Measurements from ENCODE around the gene ARHGEF17.

The ARHGEF17 gene

DNA sequence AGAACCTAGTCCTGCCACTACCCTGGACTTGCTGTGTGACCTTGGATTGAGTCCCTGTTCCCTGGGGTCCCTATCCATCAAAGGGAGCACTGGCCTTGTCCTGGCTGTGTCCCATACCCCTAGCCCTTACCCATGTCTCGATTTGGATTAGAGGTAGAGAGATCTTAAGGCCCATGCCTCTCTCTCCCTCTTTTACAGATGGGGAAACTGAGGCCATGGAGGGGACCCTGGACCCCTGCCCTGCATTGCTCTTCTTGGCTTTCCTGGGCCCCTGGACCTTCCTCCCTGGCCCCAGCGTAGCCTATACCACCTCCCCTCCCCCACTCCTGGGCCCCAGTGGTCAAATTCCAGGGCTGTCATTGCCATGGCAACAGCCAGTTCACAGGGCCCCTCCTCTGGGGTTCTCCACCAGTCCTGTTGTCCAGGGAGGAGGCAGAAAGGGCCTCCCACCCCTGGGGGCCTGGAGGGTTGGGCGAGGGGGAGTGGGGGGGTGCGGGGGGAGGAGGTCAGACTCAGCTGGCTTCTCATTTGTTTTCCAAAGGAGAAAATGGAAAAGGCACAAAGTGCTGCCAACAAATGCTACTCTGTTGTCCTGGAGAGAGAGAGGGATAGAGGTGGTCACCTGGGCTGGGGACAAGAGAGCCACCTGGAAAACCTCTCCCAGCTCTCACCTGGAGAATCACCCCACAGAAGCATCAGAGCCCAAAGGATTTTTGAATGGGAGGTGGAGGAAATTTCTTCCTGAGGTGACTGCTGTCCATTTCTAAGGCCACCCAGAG, 23.3 kb downstream of the ARHGEF17 start:
- peak; percentile 89 for DNase-seq (ENCODE audit: low read depth, low spot score)

DNA sequence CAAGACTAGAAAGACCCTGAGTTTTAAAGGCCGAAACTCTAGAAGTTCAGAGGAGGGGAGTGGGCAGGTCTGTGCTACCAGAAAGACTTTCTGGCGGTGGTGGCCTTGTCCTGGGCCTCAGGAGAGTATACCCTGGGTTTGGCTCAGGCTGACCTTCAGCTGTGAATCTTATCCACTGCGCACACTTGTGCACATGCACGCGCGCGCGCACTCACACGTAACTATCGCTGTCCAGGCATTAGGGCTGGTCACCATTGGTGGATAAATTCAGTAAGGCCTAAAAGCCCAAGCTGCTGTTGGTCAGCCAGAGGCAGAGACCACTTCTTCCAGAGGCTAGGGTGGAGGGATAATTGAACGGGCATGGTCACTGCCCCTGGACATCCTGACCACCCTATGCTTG, 25.1 kb downstream of the ARHGEF17 start:
- DNase-seq (ENCODE audit: low read depth, low spot score) = no peak

DNA sequence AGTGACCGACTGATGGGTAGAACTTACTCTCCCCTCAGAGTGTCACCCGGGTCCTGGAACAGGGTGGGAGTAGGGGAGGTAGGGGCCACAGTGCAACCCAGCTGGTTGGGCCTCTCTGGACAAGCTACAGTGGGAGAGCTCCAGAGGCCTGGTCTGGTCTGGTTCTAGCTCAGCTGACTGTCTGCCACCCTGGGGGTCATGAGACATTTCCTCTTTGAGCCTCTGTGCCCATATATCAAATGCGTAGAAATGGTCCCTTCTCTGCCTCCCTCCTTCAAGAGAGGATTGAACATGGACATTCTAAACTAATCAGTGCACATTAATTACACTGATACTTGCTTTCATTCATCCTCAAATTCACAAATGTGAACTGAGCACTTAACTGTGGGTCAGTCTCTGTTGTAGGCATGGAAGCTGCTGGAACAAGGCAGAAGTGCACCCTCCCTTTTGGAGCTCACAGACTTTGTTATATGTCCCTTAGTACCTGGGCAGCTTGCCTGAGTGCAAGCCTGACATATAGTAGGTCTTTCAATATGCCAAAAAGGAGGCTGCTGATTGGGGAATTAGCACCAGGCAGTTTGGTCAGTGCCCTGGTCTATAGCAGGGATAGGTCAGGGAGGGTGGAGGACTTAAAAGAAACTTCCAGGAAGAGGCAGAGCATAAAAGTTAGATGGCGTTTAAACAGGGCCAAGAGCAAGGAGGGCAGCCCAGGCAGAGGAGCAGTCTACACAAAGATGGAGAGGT, 25.7 kb downstream of the ARHGEF17 start:
- no peak for DNase-seq (ENCODE audit: low read depth, low spot score)

DNA sequence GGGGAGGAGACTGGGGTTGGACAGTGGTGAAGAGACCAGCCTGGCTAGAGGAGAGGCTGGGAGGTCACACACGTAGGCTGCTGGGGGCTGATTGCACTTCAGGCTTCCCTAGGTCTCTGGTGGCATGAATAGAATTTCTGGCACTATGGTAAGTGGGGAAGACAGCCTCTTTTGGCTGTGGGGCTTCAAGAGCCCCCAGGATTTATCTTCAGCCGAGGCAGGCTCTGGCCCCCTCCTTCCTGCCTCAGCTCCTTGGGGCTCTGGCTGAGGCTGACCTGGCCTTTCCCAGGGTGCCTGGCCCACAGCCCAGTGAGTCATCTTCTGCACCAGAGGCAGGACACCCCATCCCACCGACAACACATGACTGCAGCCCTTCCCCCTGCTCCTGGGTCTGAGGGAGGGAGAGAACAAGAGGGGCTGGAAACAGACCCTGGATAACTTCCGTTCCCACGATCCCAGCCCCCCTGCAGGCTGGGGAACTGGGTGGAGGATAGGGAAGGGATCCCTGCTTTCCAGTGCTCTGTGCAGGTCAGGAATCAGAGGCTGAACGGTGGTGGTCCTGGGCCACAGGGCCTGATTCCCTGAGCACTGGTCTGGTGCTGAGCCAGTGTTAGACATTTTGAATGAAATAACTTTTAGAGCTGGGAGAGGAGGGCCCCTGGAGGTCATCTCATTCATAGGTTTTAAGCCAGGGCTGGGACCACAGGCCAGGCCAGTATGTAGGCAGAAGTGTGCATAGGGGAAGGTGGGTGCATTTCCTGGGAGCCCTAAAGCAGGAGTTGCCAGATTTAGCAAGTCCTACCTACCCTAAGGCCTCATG, 26.5 kb downstream of the ARHGEF17 start:
- DNase-seq (ENCODE audit: low read depth, low spot score) = peak; percentile 86

DNA sequence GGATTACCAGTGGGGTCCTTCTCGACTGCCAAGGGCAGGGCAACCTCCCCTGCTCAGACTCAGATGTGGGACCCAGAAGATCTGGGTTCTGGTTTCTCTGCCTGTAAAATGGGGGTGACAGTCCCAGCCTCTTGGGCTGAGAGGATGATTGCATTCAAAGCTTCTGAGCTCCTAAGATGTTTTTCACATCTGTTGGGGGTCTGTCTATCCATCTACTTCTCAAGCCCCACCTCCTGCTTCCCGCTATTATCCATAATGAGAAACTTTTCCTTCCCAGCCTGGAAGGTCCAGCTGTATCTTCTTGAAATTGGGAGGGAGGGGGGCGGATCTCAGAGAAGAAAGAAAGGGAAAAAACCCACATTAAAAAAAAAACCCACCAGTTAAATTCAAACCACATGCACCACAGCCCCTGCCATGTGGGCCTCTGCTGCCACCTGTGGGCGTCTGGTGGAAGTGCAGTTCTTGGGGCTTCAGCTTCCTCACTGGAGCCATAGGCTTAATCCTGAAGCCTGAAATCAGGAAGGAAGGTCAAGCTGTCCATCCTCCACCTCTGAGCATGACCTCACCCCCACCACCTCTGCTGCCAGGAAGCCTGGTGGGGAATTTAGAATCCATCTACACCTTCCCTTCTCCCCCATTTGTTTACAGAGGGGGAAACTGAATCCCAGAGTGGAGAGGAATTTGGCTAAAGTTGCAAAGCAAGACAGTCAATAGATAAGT, 27.3 kb downstream of the ARHGEF17 start:
- DNase-seq (ENCODE audit: low read depth, low spot score) = peak; percentile 94

DNA sequence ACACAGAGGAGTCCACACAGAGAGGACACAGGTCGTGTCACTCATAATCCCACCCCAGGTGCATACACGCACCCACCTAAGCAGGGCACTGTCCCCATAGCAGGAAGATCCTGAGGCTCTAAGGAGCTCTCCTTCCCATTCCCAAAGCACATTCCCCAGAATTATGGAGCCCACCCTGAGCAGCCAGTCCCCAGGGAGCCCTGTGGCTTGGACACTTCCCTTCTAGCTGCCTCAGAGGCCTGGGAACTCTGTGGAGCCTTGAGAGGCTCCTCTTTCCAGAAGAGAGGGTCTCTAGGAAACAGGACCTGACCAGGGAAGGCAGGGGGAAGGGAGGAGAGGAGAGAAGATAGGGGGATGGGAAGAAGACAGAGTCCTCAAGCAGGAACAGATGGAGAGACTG, 29.8 kb downstream of the ARHGEF17 start:
- DNase-seq (ENCODE audit: low read depth, low spot score) = no peak

DNA sequence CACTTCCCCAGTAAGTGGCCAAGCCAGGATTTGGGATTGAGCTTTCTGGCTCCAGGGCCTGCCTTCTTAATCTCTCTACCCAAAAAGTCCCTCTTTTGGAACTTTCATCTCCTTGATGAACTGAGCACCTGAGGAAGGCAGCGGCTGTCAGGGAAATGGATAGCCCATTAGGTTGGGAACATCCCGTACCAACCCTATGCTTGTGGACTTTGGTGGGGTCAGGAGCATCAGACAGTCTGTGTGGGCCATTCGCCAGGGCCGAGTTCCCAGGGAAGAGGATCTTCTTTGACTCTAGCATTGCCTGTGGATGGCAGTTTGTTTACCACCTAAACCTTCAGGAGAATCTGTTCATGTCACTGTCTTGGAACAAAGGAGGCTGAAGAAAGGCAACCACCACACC, 30.2 kb downstream of the ARHGEF17 start:
- DNase-seq (ENCODE audit: low read depth, low spot score) = no peak

DNA sequence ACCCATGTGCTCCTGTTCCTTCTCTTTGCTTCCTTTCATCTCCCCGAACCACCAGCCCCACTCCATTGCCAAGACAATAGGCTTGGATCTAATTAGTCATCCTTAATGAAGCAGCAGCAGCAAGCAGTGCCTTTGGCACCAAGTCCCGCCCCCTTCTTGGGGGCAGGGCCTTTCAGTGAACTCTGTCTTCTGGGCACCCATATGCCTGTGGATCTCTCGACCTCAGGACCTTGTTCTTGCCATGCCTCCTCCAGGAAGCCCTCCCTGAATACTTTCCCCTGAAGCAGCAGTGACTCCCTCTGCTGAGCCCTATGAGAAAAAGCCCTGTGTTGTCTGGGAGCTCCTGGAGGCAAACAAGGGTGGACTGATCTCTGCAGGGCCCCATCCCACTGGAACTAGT, 32.1 kb downstream of the ARHGEF17 start:
- DNase-seq (ENCODE audit: low read depth, low spot score) = no peak

DNA sequence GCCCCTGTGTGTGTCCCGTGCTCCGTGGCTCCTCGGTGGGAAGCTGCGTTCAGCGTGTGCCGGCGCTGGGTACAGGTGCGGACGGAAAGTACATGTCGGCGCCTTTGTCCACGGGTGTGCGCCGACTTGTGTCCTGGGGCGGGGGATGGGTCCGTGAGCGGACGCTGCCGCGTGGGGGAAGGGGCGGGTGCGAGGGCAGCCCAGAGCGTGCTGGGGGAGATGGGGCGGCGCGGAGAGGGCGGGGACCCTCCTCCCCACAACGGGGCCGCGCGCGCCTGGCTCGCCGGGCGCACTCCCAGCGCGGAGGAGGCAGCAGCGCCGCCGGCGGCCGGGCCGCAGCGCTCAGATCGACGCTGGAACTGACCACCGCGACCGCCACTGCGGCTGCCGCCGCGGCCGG, 34.6 kb downstream of the ARHGEF17 start:
- no peak for DNase-seq (ENCODE audit: low read depth, low spot score)

DNA sequence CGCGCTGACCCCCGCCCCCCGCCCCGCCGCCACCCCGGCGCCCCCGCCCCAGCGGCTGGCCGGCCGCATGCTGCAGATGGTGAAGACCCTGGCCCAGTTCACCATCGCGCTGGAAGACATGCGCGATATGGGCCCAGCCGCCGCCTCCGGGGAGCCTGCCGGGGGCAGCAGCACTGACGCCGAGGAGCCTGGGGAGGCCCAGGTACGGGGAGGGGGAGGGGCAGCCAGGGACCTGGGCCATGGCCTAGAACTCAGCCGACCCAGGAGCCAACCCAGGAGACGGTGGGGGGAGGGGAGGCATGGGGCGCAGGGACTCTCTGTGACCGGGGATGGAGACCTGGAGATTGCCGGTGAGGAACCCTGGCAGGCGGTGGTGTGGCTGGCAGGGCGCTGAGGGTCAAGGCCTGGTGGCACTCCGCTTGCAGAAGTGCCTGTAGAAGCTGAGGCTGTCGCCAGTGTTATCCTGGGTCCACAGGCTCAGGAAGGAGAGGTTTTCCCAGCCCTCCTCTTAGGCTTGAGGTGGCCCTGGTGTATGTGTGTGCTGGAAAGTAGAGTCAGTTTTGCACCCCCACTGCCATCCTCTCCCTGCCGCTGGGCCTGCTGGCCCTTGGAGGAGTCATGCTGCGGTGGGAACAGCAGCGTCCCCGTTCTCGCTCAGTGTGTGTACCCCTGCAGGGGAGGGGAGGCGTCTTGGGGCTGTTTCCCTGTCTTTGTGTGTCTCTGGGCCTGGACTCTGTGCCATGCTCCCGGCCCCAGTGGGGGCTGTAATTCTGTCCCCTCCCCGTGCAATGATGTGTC, 35.2 kb downstream of the ARHGEF17 start:
- no peak for DNase-seq (ENCODE audit: low read depth, low spot score)

DNA sequence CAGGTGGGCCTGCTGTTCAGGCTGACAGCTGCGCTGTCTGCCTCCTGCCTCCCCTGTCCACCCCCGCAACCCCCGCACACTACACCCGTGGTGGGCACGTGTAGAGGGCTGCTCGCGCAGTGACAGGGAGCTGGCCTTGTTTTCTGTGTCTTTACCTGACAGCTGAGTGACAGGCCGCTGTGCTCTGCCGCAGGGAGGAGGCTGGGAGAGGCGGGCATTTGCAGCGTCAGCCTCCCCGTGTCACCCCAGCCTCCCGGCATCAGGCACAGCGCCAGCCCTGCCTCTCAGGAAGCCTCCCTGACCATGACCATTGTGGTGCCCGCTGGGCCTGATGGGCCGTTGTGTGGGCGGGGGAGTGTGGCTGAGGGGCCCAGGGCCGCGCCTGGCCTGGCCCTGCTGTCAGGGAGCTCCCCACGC, 36.1 kb downstream of the ARHGEF17 start:
- DNase-seq (ENCODE audit: low read depth, low spot score) = no peak

DNA sequence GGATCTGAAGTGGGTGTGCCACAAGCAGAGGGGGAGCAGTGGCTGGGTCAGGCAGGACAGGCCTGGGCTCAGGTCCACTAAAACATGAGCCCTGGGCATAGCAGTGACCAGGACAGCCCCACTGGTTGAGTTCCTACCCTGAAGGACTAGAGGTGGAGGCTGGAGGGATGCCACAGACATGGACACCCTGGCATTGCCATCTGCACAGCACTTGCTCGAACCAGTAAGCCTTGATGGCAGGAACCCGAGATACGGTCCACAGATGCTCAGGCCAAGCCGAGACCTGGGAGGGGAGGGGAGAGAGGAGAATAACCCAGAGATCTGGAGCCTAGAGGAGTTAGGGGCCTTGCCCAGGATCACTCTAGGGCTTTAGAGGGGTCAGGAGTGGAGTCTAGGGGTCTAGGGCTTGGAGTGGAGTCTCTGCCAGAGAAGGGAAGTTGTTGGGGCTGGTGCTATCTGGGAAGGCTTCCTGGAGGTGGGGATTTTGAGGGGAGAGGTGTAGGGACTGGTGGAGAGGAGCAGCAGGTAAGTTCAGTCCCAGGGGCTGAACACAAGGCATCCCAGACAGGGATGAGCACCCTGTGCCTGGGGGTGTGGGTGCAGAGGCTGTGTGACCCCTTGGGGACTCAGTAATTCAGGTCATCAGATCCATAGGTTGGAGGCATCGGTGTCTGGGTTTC, 37.5 kb downstream of the ARHGEF17 start:
- DNase-seq (ENCODE audit: low read depth, low spot score) = no peak

DNA sequence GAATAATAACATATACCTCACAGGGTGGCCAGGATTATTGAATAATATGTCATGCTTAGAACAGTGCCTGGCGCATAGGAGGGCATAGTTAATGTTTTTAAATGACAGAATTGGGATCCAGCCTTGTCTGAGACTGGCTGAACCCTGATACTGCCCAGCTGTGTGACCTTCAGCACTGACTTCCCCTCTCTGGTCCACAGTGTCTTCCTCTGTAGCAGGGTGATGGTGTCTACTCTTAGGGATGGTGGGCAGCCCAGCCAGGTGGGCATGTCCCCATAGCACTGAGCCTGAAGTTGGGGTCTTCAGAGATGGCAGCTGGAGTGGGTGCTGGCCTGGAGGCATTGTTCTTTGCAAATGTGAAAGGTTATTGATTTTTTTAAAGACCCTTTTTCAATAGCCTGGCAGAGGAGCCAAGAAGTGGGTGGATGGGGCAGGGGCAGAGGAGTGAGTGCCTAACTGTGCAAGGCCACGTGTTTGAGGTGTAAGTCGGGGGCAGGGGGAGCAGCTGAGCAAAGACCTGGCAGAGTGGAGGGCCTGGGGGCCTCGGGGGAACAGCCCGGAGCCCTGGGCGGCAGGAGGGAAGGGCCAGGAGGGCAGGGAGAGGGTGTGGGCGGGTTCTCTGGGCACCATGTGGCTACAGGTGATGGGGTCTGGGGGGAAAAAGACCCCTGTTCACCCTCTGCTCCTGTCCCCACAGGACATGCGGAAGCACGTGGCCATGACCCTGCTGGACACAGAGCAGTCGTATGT, 38.3 kb downstream of the ARHGEF17 start:
- DNase-seq (ENCODE audit: low read depth, low spot score) = no peak

DNA sequence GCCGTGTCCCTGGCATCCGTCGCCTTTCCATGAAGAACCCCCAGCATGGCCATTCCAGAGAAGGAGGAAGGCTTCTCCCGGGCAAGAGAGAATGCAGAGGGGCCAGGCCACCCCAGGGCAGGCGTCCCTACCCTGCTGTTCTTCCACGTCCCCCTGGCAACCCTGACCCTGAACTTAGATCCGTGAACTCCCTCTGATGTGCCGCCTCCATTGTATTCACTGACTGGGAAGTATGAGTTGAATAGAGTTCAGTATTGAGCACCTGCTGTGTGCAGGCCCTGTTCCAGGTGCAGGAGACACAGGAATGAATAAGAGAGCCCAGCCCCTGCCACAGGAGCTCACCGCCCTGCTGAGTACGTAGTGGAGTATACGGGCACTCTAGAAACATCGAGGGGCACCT, 39.0 kb downstream of the ARHGEF17 start:
- no peak for DNase-seq (ENCODE audit: low read depth, low spot score)

DNA sequence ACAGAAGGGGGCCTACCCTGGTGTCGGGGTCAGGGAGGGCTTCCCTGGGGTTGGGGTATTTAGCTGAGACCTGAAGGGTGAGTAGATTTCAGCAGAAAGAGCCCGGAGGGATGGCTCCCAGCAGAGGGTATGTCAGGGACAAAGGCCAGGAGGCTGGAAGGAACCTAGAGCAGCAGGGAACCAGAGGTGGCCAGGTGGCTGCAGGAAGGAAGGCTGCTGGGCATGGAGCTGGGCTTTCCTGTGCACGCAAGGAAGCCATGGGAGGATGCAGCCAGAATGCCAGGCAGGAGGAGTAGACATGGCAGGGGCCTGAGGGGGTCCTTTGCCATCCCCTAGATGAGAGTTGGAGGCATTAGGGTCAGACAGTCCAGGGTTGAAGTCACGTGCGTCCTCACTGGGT, 40.8 kb downstream of the ARHGEF17 start:
- no peak for DNase-seq (ENCODE audit: low read depth, low spot score)

DNA sequence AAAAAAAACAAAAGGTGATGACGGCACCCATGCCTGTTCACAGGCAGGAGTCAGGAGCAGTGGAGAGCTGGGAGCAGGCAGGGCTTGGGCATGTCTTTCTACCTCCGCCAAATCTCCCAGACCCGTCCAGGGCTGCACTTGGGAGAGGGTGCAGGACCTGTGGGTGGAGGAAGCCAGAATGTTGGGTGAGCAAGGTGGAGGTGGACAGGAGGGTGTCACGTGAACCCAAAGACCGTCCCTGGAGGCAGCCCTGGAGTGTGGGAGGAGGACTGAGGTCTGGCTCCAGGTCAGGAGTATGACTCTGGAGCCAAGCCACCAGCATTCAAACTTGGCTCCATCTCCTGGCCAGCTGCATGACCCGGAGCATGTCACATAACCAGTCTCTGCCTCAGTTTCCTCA, 41.6 kb downstream of the ARHGEF17 start:
- DNase-seq (ENCODE audit: low read depth, low spot score) = no peak

DNA sequence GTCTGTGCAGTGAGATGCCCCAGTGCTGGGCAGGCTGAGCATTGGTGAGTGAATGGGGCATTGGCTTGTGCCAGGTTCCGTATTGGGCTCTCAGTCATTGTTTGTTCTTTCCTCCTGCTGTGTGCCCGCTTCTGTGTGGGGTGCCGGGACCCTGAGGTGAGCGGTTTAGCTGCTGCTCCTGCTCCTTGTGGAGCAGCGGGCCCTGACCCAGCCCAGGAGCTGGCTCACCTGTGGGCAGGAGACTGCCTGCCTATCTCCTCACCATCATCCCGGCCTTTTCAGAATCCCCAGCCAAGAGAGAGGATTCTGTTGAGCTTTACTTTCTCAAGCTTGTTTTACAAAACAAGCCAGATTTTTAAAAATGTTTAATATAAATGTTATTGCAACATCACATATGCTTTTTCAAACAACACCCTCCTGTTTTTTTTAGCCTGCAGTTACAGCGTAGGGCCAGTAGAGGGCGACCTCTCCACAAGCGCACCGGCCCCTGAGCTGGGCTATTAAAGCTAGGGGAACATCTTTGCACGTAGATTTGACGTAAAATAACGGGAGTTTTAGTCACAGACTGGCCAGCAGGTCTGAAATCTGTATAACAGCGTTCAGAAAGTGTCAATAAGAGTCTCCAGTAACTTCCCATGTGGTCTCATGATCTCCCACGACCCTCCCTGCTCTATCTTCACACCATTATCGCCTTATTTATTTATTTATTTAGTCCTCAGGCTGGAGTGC, 43.0 kb downstream of the ARHGEF17 start:
- DNase-seq (ENCODE audit: low read depth, low spot score) = peak; percentile 77

DNA sequence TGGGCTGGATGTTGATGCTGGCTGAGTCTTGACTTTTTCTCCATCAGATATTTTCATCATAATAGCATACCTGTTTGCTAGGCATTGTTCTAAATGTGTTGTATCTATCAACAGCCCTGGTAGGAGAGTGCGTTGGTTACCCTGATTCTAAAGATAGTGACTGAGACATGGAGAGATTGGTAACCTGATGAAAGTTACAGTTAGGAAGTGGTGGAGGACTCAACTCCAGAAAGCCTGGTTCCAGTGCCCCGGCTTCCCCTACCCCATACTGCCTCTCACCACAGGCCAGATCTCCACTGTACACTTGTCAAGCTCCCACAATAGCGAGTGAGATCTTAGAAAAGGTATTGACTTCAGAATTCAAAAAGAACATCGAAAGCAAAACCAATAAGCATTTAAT, 45.3 kb downstream of the ARHGEF17 start:
- no peak for DNase-seq (ENCODE audit: low read depth, low spot score)

DNA sequence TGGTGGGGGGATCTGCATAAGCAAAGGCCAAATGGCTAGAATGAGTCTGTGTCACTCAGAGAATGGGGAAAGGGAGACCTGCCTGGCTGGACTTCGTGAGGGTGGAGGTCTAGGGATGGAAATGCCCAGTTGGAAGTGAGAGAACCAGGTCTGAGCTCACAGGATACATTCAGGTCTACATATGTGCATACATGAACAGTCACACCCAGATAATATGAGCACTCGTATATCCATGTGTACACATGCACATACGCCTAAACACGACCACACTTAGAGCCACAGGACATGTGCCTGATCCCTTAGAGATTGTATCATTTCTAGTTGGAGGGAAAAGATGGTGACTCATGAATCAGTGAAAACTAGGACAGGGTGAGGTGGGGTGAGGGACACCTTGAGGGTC, 47.0 kb downstream of the ARHGEF17 start:
- DNase-seq (ENCODE audit: low read depth, low spot score) = no peak

Measured in ELF-1 (cell line).